Smooth muscle cell (in vitro differentiated cells): Measurements from ENCODE around the gene RPTOR. TPM values are rescaled to one million over a fixed set of nuclear protein-coding genes. Genes with fewer than 3 reads are reported as not detected.

Experiments used
- DNase-seq: peaks from one replicate; lab custom pipeline; 2025; ENCODE audit not compliant: unreplicated experiment; lab: John Stamatoyannopoulos, UW
- H2AFZ ChIP-seq: fragments of 200-600 bp; sonication (generic); 2 replicates; pipeline ENCODE4 v1.6.0; 2016; ENCODE audit warnings: antibody characterized with exemption, low read depth, mild to moderate bottlenecking
- H3F3A ChIP-seq: fragments of 200-600 bp; sonication (generic); 2 replicates; pipeline ENCODE4 v1.6.0; 2017; ENCODE audit warnings: antibody characterized with exemption, low read depth
- H3K27ac ChIP-seq: fragments of 200-600 bp; sonication (generic); 2 replicates; pipeline ENCODE4 v1.5.1; 2016; ENCODE audit warnings: low read depth, mild to moderate bottlenecking
- H3K27me3 ChIP-seq: fragments of 200-600 bp; sonication (generic); 2 replicates; pipeline ENCODE4 v1.6.1; 2016; ENCODE audit warnings: low read depth, mild to moderate bottlenecking
- H3K36me3 ChIP-seq: fragments of 200-600 bp; sonication (generic); 2 replicates; pipeline ENCODE4 v1.5.1; 2016; ENCODE audit warnings: low read depth
- H3K4me1 ChIP-seq: fragments of 200-600 bp; sonication (generic); 2 replicates; pipeline ENCODE4 v1.5.1; 2016; ENCODE audit warnings: low read depth
- H3K4me2 ChIP-seq: fragments of 200-600 bp; sonication (generic); 2 replicates; pipeline ENCODE4 v1.6.0; 2016; ENCODE audit warnings: mild to moderate bottlenecking
- H3K4me3 ChIP-seq: fragments of 200-600 bp; sonication (generic); 2 replicates; pipeline ENCODE4 v1.5.1; 2016; ENCODE audit warnings: mild to moderate bottlenecking
- H3K79me2 ChIP-seq: fragments of 200-600 bp; sonication (generic); 2 replicates; pipeline ENCODE4 v1.6.0; 2016; ENCODE audit warnings: low read depth, mild to moderate bottlenecking
- H3K9ac ChIP-seq: fragments of 200-600 bp; sonication (generic); 2 replicates; pipeline ENCODE4 v1.6.0; 2016; ENCODE audit warnings: low read depth
- H3K9me3 ChIP-seq: fragments of 200-600 bp; sonication (generic); replicated peaks from 2 replicates; pipeline ENCODE4 v1.5.1; 2016; ENCODE audit warnings: low read depth
- H4K20me1 ChIP-seq: fragments of 200-600 bp; sonication (generic); 2 replicates; pipeline ENCODE4 v1.6.0; 2016; ENCODE audit warnings: low read depth
- WGBS: methylation state at CpG from one replicate; pipeline ENCODE4 v1.1.7; 2016; ENCODE audit warnings: low lambda C conversion rate; 5-methylcytosine and 5-hydroxymethylcytosine counted together
- polyA plus RNA-seq: library from polyadenylated mRNA; unstranded; fragments of >200 nt; fragmentation: Nextera tagmentation; extraction: Ambion mirVana; gene quantifications from 2 replicates; pipeline ENCODE4 v1.2.1, GENCODE V29; 2016
- total RNA-seq: library from RNA; depleted of rRNA; stranded (reverse); fragments of >200 nt; gene quantifications from 2 replicates; pipeline ENCODE4 v1.2.3, GENCODE V29; 2014
- TF ChIP-seq, protein P1 (sequence below): fragments of 200-600 bp; sonication (generic); IDR thresholded peaks from 2 replicates; pipeline ENCODE4 v1.5.1; 2017; ENCODE audit warnings: borderline replicate concordance, mild to moderate bottlenecking, antibody characterized with exemption; ENCODE audit not compliant: insufficient read depth, poor library complexity, severe bottlenecking

Gene RPTOR
- total and polyA plus RNA-seq, 2 experiments from 2014 or later: 10.6 to 12.2 TPM

DNA sequence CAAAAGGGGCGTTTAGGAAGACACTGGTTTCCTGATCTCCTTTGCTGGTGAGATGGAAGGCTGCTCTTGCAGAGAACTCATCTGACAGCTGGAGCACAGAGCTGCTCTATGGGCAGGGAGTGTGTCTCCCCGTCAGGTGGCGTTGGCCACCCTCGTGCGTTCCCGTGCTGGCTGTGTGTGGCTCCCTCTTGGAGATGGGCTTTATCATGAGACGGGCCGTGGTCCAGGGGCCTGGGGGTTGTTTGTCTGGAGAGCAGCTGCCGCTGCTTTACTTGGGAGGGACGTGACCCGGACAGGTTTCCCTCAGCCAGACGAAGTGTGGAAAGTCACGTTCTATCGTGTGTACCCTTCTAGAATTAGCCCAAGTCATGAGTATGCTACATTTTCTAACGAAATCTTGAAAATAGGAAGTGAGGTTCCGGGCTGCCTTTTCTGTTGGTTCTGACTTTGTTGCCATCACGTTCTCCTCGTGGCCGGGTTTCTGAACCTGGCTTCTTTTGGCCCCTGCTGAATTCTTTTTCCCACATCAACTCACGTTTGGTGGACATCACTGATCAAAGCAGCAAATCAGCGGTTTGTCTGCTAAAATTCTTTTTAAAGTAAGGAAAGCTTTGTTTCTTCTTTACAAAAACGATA lies 341.4 kb downstream of the RPTOR start:
- TF ChIP-seq, protein P1, sequence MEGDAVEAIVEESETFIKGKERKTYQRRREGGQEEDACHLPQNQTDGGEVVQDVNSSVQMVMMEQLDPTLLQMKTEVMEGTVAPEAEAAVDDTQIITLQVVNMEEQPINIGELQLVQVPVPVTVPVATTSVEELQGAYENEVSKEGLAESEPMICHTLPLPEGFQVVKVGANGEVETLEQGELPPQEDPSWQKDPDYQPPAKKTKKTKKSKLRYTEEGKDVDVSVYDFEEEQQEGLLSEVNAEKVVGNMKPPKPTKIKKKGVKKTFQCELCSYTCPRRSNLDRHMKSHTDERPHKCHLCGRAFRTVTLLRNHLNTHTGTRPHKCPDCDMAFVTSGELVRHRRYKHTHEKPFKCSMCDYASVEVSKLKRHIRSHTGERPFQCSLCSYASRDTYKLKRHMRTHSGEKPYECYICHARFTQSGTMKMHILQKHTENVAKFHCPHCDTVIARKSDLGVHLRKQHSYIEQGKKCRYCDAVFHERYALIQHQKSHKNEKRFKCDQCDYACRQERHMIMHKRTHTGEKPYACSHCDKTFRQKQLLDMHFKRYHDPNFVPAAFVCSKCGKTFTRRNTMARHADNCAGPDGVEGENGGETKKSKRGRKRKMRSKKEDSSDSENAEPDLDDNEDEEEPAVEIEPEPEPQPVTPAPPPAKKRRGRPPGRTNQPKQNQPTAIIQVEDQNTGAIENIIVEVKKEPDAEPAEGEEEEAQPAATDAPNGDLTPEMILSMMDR: no peak
- 97% methylated on average over 22 of the region's 22 CpGs for WGBS
- no peaks in the 10 kb centered on the region for H4K20me1 ChIP-seq
- no peak overlapping the region for H3K27ac ChIP-seq
- no peak for DNase-seq
- no peaks in the 10 kb centered on the region for H3K36me3 ChIP-seq
- no peak overlapping the region for H2AFZ ChIP-seq
- H3K79me2 ChIP-seq: no peaks in the 10 kb centered on the region
- peaks cover 7% of the 10 kb centered on the region for H3F3A ChIP-seq
- H3K9me3 ChIP-seq: no peaks in the 10 kb centered on the region
- H3K9ac ChIP-seq: no peak overlapping the region
- H3K4me3 ChIP-seq: no peak overlapping the region
- H3K27me3 ChIP-seq: no peaks in the 10 kb centered on the region
- peaks cover 6% of the 10 kb centered on the region for H3K4me1 ChIP-seq
- H3K4me2 ChIP-seq: no peak overlapping the region

DNA sequence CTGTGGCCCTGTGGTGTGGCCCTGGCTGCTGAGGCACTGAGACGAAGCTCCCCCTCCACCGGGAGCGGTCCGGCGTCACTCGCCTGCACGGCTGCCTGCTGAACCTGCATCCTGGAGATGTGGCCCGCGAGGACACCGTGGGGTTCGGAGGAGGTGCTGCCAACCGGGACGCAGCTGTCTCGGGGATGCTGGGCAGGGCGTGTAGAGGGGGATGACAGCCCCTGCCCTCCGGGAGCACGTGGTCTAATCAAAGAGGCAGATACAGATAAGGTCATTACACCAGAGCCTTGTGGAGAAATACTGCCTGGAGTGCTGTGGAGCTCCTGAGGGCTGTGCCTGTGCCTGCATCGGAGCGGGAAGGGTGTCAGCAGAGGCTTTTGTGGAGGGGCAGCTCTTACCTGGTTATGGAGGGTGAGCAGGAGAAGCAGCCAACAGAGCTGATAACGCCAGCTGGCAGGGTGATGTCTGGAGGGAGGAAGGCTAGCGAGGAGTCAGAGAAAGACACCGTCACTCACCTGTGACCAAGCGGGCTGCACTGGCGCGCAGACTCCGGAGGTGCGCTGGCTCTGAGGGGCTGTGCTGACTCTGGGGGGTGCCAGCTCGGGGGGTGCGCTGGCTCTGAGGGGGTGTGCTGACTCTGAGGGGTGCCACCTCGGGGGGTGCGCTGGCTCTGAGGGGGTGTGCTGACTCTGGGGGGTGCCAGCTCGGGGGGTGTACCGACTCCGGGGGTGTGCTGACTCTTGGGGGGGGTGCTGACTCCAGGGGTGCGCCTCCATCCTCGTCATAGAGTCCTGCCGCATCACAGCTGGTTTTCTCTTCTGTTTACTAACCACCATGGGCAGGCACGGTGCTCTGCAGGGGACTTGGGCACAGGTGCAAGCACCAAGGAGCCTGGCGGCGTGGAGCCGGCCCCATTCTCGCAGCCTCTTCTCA lies 342.3 kb downstream of the RPTOR start:
- Histone ChIP-seq H3K4me2 (no peak overlapping the region), H3K27ac (no peak overlapping the region), H3K27me3 (no peaks in the 10 kb centered on the region), H3K79me2 (no peaks in the 10 kb centered on the region), H3F3A (peaks cover 7% of the 10 kb centered on the region), H4K20me1 (peaks cover 3% of the 10 kb centered on the region), H3K9me3 (no peaks in the 10 kb centered on the region), H3K9ac (no peak overlapping the region), H2AFZ (no peak overlapping the region), H3K4me1 (peaks cover 9% of the 10 kb centered on the region), H3K36me3 (no peaks in the 10 kb centered on the region), H3K4me3 (no peak overlapping the region)
- 94% methylated on average over 35 of the region's 42 CpGs for WGBS
- TF ChIP-seq, protein P1: no peak
- no peak for DNase-seq

DNA sequence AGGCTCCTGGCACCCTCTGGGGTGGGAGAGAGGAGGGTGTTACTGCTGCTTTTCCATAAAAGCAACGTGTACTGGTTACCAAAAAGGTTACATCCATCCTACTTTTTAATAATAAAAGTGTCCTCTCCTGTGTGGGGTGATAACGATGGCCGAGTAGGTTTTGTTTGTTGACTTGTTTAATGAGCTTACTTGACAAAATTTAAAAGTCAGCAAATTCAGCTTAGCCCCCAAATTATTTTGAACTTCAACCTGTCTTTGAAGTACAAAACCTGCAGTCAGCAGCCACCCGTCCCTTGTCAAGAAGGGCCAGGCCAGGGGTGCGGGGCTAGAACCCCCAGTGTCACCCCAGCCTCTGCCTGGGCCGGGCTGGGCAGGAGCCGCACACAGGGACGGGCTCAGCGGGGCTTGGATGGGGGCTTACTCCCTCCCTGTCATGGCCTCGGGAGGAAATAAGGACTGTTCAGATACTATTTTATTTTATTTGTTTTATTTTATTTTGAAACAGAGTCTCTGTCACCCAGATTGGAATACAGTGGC lies 343.1 kb downstream of the RPTOR start:
- peaks cover 9% of the 10 kb centered on the region for H3K4me1 ChIP-seq
- H3K27ac ChIP-seq: no peak overlapping the region
- no peak overlapping the region for H2AFZ ChIP-seq
- no peaks in the 10 kb centered on the region for H3K79me2 ChIP-seq
- H3K4me3 ChIP-seq: no peak overlapping the region
- WGBS: 93% methylated on average over 10 of the region's 10 CpGs
- H3F3A ChIP-seq: peaks cover 7% of the 10 kb centered on the region
- no peak for DNase-seq
- TF ChIP-seq, protein P1: no peak
- H3K36me3 ChIP-seq: no peaks in the 10 kb centered on the region
- H3K9ac ChIP-seq: no peak overlapping the region
- H4K20me1 ChIP-seq: peaks cover 3% of the 10 kb centered on the region
- H3K27me3 ChIP-seq: no peaks in the 10 kb centered on the region
- no peaks in the 10 kb centered on the region for H3K9me3 ChIP-seq
- H3K4me2 ChIP-seq: no peak overlapping the region
